Left lung (tissue), 10 donors: Measurements from ENCODE around the gene XAB2. TPM values are rescaled to one million over a fixed set of nuclear protein-coding genes. Genes with fewer than 3 reads are reported as not detected.

Experiments used
- ATAC-seq: fragments of 200-7000 bp; cut with Tn5 transposase; one replicate; pipeline ENCODE4 v1.9.1; 2020; ENCODE audit warnings: moderate library complexity
- DNase-seq, 4 donors: peaks; one replicate each; pipeline ENCODE4 v3.0.0-alpha.2; 2013 to 2020
- H3K27ac ChIP-seq, 2 donors: fragments of 200-600 bp; sonication (generic) in 1 of 2; one replicate each; pipeline versions ENCODE4 v1.5.0 to v1.8.0; 2020 to 2021
- H3K27me3 ChIP-seq, 2 donors: fragments of 200-600 bp; sonication (generic) in 1 of 2; one replicate each; pipeline versions ENCODE4 v1.5.0 to v1.8.0; 2020 to 2021
- H3K36me3 ChIP-seq, 2 donors: fragments of 200-600 bp; sonication (generic) in 1 of 2; one replicate each; pipeline versions ENCODE4 v1.5.0 to v1.8.0; 2020 to 2021
- H3K4me1 ChIP-seq, 2 donors: fragments of 200-600 bp; one replicate each; pipeline ENCODE4 v1.8.0; 2021
- H3K4me3 ChIP-seq, 2 donors: fragments of 200-600 bp; sonication (generic) in 1 of 2; one replicate each; pipeline versions ENCODE4 v1.5.0 to v1.8.0; 2020 to 2021; ENCODE audit warnings: mild to moderate bottlenecking in 1 of 2
- H3K9me3 ChIP-seq, 2 donors: fragments of 200-600 bp; sonication (generic) in 1 of 2; one replicate each; pipeline versions ENCODE4 v1.5.0 to v1.8.0; 2020 to 2021
- CTCF ChIP-seq, 2 donors: fragments of 200-600 bp; sonication (generic) in 1 of 2; IDR thresholded peaks; one replicate each; pipeline versions ENCODE4 v1.5.0 to v1.8.0; 2021; ENCODE audit warnings: antibody characterized with exemption in 2 of 2
- intact Hi-C, 2 donors: fragments of 100-400 bp; cut with DNase I; formaldehyde crosslinking; loops; one replicate each; pipeline versions ENCODE4 v1.11.2 to v1.14.2; 2022
- polyA plus RNA-seq, 6 donors: library from polyadenylated mRNA; unstranded; fragments of 120-200 nt; gene quantifications; one replicate each; pipeline ENCODE4 v1.2.1, GENCODE V29; 2013; ENCODE audit not compliant: insufficient read length in 6 of 6
- total RNA-seq, 2 donors: library from RNA; stranded (reverse); fragmentation: NEBNext Ultra II Directional; extraction: Animal tissue kit (Norgen Biotek cat#: 25700); gene quantifications; one replicate each; pipeline ENCODE4 v1.2.1, GENCODE V29; 2021
- donor health status: DM: no; HTN: yes; CAD: no.
- donor health status: DM: no; HTN: no; CAD: no.

XAB2 gene
- total and polyA plus RNA-seq, 8 donors = 30.5 to 38.8 (median 32.5) TPM

GRCh38 chr19:7612282-7613274 is 16.8 kb downstream of the XAB2 start:
- intact Hi-C loops = no loop called here
- no peak overlapping the region for H3K4me3 ChIP-seq
- ATAC-seq (no peak), DNase-seq (no peak)
- H3K36me3 ChIP-seq = peaks cover 0 to 24% of the 10 kb centered on the region in 2 donors
- H3K27ac ChIP-seq = no peak overlapping the region
- H3K27me3 ChIP-seq = no peaks in the 10 kb centered on the region
- no peaks in the 10 kb centered on the region for H3K9me3 ChIP-seq
- no peak for TF ChIP-seq CTCF (IDR thresholded peaks at IDR 0.05)
- peaks cover 0 to 3% of the 10 kb centered on the region in 2 donors for H3K4me1 ChIP-seq

GRCh38 chr19:7611541-7612279 is 17.6 kb downstream of the XAB2 start:
- TF ChIP-seq CTCF (IDR thresholded peaks at IDR 0.05) = no peak
- H3K27me3 ChIP-seq = no peaks in the 10 kb centered on the region
- no peaks in the 10 kb centered on the region for H3K4me1 ChIP-seq
- peaks cover 0 to 18% of the 10 kb centered on the region in 2 donors for H3K36me3 ChIP-seq
- H3K9me3 ChIP-seq = no peaks in the 10 kb centered on the region
- ATAC-seq = peak; percentile 10
- intact Hi-C loops = no loop called here
- H3K4me3 ChIP-seq = no peak overlapping the region
- H3K27ac ChIP-seq = no peak overlapping the region
- DNase-seq = no peak

- intact Hi-C loops = no loop called here
Observed at GRCh38 chr19:7610491-7611240, 18.7 kb downstream of the XAB2 start.

GRCh38 chr19:7607874-7608560 is 21.3 kb downstream of the XAB2 start:
- Histone ChIP-seq H3K27ac (no peak overlapping the region), H3K9me3 (no peaks in the 10 kb centered on the region), H3K4me1 (no peaks in the 10 kb centered on the region), H3K27me3 (peaks cover 0 to 17% of the 10 kb centered on the region in 2 donors), H3K36me3 (peaks cover 0 to 18% of the 10 kb centered on the region in 2 donors), H3K4me3 (no peak overlapping the region)
- ATAC-seq (no peak), DNase-seq (no peak)
- intact Hi-C loops = no loop called here
- no peak for TF ChIP-seq CTCF (IDR thresholded peaks at IDR 0.05)

More at GRCh38 chr19:7610491-7611240, 18.7 kb downstream of the XAB2 start:
- H3K27me3 ChIP-seq = no peaks in the 10 kb centered on the region
- ATAC-seq = no peak
- H3K36me3 ChIP-seq = peaks cover 0 to 18% of the 10 kb centered on the region in 2 donors
- H3K4me1 ChIP-seq = no peaks in the 10 kb centered on the region
- no peak overlapping the region for H3K27ac ChIP-seq
- DNase-seq = no peak
- H3K9me3 ChIP-seq = no peaks in the 10 kb centered on the region
- no peak overlapping the region for H3K4me3 ChIP-seq
- no peak for TF ChIP-seq CTCF (IDR thresholded peaks at IDR 0.05)
